GM19023 (cell line): ENCODE data around the gene ATAT1.
"Not testable (repeated sequence)": the region's sequence is repeated elsewhere in the genome, so short reads cannot be mapped to it uniquely, and the experiment has no call there.

Source experiments
- ATAC-seq: cut with Tn5 transposase; IDR thresholded peaks from one replicate; pipeline ENCODE4 v1.9.1; 2021; ENCODE audit warnings: mild to moderate bottlenecking, moderate library complexity; ENCODE audit not compliant: unreplicated experiment

ATAT1 gene

DNA sequence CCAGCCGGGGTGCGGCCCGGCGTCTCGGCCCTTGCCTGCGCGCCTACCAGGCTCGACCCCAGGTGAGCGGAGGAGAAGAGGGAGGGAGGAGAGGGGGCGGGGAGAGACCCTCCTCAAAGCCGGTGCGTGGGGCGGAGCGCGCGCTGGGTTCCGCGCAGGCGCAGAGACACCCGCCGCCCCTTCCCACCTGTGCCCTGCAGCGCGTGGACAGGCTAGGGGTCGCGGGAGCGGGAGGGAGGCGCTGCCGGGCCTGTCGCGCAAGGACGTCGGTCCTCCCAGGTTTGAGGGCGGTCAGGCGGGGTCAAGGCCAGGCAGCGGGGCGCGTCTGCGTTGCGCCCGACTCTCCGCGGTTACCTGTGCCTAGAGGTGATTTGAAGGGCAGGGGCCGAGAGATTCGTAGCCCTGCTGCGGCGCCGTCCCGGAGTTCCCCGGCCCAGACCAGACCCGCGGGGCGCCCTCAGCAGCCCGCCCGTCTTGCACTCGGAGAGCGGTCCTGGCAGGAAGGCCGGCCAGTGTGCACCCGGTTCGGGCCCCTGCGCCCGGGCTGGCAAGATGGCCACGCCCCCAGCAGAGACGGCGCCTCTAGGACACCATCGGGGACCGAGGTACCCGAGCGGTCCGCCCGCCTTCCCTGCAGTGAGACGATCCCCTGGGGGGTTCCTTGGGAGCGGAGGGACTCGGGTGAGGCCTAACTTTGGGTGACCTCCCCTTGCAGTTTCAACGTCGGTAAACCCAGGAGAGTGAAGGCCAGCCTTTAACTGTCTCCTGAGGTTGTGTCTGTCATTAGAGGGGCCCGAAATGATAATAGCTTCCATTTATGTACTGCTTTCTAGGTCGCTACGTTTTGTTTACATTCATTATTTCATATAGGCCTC, 20.8 kb downstream of the ATAT1 start:
- ATAC-seq = peak; percentile 75

DNA sequence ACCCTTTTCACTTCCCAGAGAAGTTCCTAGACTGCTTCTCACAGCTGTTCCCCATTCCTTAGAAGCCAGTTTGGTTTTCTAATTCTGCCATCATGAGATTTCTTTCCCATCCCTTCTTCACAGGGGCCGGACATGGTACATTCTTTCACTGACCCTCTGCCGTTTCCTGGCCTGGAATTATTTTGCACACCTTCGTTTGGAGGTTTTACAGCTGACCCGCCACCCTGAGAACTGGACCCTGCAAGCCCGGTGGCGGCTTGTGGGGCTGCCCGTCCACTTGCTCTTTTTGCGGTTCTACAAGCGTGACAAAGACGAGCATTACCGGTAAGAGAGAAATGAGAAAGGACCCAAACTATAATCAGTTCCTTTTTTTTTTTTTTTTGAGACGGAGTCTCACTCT, 24.5 kb downstream of the ATAT1 start:
- no peak for ATAC-seq

DNA sequence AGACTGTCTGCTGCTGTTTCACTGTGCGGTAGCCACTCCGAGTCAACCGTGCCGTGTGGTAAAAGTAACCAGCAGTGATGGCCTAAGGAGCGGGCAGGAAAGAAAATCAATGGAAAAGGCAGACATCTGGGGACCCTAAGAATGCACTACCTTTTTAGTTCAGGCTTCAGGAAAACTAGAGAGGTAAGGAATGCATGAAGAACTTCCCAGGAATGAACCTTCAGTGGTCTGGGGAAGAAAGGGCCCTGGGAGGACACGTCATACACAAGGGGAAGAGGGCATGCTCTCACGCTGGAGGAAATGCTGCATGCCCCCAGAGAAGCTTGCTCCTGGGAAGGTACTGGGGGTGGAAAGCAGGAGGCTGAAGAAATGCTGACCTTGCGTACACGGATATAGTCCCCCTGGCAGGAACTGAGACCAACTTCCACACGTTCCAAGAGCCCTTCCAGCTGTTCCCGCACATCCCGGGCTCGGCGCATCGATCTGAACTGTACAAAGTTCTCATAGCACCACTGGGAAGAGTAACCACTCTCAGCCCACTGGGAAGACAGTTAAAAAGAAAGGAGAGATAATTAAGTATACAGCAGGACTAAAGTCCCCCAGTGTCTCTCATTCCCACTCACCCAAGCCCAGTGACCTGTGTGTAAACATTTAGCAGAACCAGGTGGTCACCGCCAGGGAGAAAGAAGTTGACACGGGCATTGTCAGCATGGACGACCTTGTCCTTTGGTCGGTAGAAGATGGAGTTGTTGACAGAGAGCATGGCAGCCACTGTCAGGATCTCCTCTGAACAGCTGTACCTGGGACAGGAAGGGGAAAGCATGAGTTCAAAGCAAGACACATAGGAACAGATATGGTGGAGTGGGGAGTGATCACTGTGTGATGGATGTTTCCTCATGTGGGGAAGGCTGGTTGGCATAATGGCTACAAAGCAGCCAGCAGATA, 28.4 kb downstream of the ATAT1 start:
- no peak for ATAC-seq

DNA sequence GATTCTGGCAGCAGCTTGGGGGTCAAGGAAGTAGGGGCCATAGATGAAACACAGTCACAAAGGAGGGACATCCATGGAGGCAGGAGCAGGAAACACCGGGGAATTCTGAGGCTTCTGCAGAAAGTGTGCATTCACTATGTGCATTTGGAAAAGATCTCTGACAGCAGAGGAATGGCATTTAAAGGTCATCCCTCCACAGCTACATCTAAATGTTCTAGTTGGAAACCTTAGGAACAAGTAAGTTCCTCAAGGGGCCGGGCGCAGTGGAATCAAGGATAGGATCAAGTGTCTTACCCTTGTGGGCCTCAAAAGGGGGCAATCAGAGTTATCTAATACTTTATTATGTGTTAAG, 29.0 kb downstream of the ATAT1 start:
- no peak for ATAC-seq

DNA sequence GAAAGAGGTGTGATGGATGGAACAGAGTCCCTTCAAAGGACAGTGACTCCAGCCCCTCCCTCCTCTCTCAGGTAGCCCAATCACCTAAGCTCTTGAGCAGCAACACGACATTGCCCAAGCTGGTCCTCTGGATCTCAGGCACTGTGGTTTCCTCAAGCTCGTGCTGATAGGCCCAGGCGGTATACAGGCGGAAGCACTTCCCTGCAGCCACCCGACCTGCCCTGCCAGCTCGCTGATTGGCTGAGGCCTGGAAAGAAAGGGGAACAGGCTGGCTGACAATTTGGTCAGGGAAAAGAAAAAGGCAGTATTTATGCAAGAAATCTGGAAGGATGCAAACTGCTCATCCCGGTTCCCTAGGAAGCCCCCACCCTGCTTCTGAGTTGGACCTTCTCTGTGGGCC, 29.8 kb downstream of the ATAT1 start:
- ATAC-seq = no peak

DNA sequence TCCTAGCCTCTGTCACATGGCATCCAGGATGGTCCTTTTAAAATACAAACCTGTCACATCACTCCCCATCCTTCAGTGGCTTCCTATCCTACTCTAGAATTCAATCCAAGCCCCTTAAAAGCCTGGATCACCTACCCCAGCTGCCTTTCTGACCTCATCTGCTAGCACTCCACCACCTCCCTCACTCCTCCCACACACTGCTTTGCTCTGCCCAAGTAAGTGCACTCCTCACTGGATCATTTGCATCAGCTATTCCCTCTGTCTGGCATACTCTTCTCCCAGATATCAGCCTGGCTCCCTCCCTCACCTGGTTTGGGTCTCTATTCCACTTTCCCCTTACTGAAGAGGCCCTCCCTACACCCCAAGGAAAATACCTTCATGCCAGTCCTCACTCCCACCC, 30.8 kb downstream of the ATAT1 start:
- no peak for ATAC-seq

DNA sequence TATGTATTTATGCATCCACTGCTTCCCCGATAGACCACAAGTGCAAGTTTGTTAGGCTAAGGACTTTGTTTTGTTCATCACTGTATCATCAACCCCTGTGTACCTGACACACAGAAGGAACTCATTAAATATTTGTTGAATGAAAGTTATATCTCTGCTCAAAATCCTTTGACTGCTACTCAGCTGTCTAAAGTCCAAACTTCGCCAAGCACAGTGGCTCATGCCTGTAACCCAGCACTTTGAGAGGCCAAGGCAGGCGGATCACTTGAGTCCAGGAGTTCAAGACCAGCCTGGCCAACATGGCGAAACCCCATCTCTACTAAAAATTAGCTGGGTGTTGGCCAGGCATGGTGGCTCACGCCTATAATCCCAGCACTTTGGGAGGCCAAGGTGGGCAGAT, 31.2 kb downstream of the ATAT1 start:
- ATAC-seq = not testable (repeated sequence)

DNA sequence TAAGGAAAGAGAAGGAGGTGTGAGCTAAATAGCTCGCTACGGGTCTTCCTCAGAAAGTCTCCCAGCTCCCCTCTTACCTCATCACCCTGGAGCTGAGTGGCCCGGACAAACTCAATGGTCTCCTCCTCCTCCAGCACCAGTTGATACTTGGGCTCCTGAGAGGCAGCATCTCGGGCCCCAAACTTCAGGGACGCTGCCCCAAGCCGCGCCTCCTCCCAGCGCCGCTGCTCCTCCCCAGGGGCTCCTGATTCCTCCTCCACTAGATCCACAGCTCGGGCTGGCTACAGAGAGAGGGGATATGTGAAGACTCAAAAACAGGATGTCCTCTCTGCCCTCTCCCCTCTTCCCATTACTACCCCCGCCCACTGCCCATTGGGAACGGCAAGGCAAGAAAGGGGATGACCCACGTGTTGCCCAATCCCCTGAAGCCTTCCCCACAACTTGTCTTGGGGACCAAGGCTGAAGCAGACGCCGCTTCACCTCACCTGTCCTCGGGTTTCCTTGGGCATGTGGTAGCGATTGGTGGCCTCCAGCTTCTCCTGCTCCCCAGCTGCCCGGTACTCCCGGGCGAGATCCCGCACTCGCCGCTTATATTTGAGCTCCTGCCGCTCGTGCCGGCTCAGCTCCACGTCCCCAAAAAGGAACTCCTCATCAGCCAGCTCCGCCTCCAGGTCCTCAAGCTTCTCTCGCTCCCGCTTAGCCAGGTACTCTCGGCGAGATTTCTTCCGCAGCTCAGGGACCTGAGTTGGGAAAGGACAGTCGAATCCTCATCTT, 38.5 kb downstream of the ATAT1 start:
- ATAC-seq = no peak

DNA sequence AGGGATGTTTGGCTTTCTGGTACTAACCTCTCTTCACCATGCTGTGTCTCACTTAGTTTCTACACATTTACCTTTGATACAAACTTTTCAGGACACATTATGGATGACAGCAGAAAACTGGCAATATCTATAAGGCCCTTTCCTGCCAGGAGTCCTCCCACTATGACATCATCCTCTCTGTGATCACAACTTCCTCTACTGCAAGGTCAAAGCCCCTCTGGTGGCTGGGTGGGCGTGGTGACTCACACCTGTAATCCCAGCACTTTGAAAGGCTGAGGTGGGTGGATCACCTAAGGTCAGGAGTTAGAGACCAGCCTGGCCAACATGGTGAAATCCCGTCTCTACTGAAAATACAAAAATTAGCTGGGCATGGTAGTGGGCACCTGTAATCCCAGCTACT, 39.6 kb downstream of the ATAT1 start:
- not testable (repeated sequence) for ATAC-seq

DNA sequence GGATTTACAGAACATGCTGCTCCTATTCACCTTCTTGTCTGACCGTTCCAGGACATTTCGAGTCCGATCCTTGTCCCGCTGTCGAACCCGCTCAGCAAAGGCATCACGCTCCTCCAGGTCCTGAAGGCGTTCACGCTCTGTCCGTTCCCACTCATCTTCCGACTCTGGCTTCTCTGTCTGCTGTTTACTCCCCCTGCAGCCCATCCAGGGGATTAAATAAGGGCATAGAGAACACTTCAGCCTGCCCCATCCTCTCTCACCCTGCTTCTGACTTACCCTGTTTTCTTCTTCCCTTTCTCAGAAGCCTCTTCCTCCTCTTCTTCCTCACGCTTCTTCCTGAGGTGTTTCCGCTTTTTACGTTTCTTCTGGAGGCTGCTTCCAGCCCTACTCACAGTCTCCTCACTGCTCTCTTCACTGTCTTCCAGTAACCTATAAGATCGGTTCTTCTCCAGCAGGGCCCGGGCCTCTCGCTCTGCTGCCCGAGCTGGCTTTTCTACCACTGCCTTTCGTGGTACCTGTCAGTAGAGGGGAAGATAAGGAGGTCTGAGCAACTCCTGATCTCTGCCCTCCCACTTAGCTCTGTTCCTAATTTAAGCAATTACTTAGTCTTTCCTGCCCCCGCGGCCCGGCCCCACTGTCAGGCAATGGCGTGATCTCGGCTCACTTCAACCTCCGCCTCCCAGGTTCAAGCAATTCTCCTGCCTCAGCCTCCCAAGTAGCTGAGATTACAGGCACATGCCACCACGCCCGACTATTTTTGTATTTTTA, 44.3 kb downstream of the ATAT1 start:
- ATAC-seq = no peak

DNA sequence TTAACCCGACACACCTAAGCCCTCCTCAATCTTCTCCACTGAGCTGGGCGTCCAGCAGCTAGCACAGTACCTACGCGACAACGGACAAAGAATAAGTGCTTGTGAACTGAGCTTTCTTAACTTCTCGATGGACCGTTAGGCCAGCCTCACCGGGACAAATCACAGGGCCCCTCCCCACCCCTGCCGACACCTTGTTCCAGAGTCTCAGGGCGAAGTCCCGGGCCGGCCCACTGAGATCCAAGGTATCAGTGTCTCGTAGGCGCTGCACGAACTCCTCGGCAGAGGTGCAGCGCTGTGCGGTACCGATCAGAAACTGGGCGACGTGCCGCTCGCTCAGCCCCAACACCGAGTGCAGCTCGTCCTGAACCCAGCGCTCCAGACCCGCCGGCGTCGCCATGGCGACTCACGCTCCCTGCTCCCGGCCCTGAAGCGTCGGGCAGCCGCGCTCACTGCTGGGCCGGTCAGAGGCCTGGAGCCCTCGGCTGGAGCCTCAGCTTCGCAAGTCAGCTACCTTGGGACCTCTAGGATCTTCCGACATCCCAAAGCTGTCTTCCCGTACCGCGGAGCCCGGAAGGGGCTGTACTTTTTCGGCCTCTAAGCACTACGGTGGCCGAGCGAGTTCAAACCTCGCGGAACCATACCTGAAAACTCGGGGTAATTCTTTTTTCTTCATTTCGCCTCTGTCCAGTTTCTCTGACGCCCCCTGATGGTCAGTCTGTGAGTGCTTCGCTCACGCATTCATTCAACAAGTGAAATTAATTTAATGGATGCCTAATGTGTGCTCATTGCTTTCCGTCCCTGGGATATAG, 46.0 kb downstream of the ATAT1 start, which contains the start of gene DHX16:
Gene DHX16, minus strand, starts transcription at position 562 of the 809 bp plus-strand sequence. Its CDS starts 165 bp downstream, at position 397.
- ATAC-seq = peak; percentile 56

DNA sequence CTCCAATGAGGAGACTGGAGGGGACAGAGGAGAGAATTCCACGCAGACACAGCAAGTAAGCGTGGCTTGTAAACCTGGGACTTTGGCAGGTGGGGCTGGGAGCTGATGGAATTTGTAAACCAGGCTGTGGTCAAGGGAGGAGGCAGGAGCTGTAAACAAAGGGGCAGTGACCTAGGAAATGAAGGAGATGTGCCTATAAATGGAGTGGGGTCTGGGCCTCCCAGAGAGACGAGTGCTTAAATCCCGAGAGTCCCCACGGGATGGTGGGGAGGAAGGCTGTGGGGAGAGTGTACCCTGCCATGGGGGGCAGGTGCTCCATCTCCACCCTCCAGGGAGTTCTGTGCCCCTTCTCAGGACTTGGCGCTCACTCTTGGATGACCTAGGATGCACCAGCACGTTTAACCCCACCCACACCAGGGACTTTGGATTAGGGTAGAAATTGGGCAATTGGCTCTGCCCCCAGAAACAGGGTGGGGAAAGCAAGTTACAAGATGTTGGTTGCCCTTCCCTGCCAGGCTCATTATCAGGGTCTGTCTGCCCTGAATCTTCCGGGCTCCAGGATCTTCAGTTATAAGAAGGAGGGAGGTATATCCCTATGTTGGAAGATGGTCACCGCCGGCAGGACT, 50.1 kb downstream of the ATAT1 start:
- ATAC-seq = no peak

DNA sequence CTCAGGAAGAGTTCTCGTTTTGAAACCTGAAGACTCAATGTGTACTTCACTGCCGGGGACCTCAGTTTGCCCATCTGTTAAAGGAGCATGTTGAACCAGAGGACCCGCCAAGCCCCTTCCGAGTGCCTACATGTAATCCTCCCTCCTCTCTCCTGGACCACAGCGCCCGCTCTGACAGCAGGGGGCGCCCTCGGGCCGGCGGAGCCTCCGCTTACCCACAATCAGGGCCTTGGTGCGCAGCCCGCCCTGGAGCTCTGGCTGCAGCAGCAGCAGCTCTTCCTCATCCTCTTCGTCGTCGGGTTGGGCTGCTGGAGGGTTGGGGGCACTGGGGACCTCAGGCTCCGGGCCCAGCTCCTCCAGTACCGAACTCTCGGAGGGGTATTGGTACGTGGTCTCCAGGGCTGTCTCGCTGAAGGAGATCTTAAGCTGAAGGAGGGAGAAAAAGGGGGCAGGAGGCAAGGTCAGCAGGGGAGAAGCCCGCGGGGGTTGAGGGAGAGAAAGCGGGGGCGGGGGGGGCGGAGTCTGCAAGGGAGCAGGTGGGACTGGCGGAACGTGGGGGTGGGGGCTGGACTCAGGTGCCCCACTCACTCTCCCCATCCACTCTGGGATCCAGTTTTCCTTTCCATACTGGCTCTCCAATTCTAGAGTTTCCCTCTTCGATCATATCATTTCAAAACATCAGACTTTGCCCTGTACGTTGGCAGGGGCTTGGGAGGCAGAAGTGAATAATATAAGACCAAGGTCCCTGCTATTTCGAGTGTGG, 52.5 kb downstream of the ATAT1 start:
- ATAC-seq = no peak

DNA sequence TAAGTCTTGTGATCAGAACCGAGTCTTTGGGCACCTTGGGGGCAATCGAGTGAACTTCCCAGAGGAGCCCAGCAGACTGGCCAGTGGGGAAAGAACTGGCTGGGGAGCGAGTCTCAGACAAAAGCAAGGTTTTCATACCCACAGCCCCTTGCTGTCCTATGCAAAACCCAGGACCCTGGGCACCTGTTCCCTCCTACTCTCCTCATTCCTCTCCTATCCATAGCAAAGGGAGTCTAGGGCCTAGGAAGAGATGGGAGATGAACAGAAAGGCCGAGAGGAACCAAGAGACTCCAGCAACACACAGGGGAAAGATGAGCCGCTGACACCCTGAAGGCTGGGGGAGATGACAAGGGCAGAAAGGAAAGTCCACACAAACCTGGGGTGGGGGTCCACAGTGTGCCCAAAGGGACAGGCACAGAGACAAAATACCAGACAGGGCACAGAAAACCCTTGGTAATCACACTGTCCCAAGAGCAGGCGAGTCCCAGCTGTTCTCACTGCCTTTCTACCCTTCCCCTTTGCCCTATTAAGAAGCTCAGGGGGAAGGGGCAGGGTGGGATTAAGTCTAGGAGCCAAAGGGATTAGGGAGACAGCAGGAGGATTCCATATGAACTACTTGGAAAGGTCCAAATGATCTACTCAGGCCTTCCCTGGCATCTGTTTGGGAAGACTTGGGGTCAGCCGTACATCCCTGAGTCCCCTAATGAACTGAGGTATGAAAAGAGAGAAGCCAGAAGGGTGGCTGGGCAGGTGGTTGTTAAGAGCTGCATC, 53.3 kb downstream of the ATAT1 start:
- no peak for ATAC-seq

DNA sequence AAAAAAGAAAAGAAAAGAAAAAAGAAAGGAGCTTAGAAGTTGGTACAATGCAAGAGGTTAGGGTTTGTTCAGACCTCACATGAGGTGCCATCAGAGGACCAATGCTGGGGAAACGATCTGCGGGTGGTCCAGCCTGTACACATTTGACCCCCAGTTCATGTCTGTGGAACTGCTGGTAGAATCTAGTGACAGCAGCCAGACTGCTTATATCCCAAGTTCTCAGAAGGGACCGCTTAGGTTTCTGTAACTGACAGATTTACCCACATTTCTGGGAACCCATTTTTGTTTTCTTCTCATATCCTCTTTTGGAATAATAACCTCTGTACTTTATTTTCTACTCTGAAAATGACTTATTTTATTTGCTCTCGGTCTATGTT, 55.1 kb downstream of the ATAT1 start:
- ATAC-seq = no peak

DNA sequence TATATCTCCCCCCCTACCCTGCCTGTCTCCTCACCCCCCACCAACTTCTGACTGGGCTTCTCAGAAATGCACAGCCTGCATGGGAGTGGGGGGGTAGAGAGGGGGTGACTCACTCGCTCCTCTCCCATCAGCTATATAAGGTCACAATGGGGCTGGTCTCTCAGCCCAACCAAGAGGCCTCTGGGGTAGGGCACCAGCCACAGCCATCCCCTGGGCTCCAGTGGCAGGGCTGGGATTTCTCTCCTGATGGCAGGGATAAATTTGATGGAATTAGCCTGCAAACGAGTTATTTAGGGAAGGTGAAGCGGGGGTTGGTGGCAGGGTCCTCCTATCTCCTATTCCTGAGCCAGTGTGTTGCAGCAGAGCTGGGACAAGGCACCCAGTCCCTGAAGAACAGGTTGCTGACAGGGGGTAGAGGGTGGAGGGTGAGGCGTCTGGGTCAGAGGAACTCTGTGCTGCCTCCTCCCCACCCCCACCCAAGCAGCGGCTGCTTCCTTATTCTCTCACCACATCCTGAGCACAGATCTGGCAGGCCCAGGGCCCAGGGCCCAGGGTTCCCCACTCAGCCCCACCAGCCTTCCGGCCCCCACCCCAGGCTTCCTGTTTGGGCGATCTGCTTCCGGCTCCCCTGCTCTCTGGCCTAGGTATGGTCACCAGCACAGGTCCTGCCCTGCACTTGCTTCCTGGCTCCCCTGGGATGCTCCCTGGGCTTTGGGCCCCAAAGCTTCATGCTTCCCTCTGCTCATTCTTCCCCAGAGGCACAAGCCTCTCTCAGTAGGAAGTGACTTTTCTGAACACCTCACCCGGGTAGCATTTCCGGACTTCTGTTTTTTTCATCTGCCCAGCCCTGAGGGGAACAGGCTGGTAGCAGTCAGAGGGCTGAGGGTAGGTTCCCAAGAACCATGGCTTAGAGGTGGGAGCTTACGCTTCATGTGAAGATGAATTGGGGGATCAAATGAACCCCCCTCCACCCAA, 55.8 kb downstream of the ATAT1 start:
- ATAC-seq = peak; percentile 38
